Ovary (tissue), 9 donors: Measurements from ENCODE around the gene IFITM1. TPM values are rescaled to one million over a fixed set of nuclear protein-coding genes. Genes with fewer than 3 reads are reported as not detected.

Experiments
- DNase-seq, 5 donors: peaks; one replicate each; pipeline ENCODE4 v3.0.0-alpha.2; 2019 to 2020
- H3K27ac ChIP-seq, 2 donors: fragments of 200-600 bp; one replicate each; pipeline versions ENCODE4 v1.5.1 to v1.8.0; 2019 to 2022
- H3K27me3 ChIP-seq: fragments of 200-600 bp; one replicate; pipeline ENCODE4 v1.8.0; 2022
- H3K36me3 ChIP-seq: fragments of 200-600 bp; sonication (generic); one replicate; pipeline ENCODE4 v1.5.1; 2019
- H3K4me1 ChIP-seq: one replicate; pipeline ENCODE4 v1.8.1; 2013; ENCODE audit warnings: mild to moderate bottlenecking, moderate library complexity; ENCODE audit not compliant: insufficient read depth
- H3K4me3 ChIP-seq: fragments of 200-600 bp; sonication (generic); one replicate; pipeline ENCODE4 v1.5.1; 2017
- H3K9me3 ChIP-seq, 2 donors: fragments of 200-600 bp in 1 of 2; sonication (generic) in 1 of 2; one replicate each; pipeline versions ENCODE4 v1.5.1 to v1.8.1; 2013 to 2019; ENCODE audit warnings: mild to moderate bottlenecking in 1 of 2, moderate library complexity in 1 of 2
- EP300 ChIP-seq: sonication (generic); formaldehyde crosslinking; IDR thresholded peaks from one replicate; pipeline ENCODE4 v1.6.1; 2017; ENCODE audit warnings: antibody characterized with exemption
- POLR2A ChIP-seq: fragments of 450-650 bp; IDR thresholded peaks from one replicate; pipeline ENCODE4 v1.6.1; 2017; ENCODE audit warnings: antibody characterized with exemption, mild to moderate bottlenecking, moderate library complexity
- WGBS, 3 donors: extraction: QIAGEN DNeasy Blood & Tissue Kit in 1 of 3; methylation state at CpG; one replicate each; pipeline versions ENCODE4 v1.1.5 to v1.1.7; 2013 to 2017; 5-methylcytosine and 5-hydroxymethylcytosine counted together
- intact Hi-C, 4 donors: fragments of 100-400 bp; cut with DNase I; formaldehyde crosslinking; loops; one replicate each; pipeline versions ENCODE4 v1.11.0 to v1.15.1; 2022 to 2023
- polyA plus RNA-seq, 2 donors: library from polyadenylated mRNA; stranded (reverse); fragments of 200-250 nt in 1 of 2; fragments of 350-450 nt in 1 of 2; fragmentation: Illumina TruSeq in 1 of 2; extraction: RNeasy Lipid Tissue Mini Kit (QIAGEN cat#74804) in 1 of 2; gene quantifications; one replicate each; pipeline ENCODE4 v1.2.3, GENCODE V29; 2013 to 2014
- total RNA-seq, 7 donors: library from RNA; depleted of rRNA in 2 of 7; stranded (reverse); fragments of >200 nt in 2 of 7; fragmentation: NEBNext Ultra II Directional in 3 of 7; extraction: Animal tissue kit (Norgen Biotek cat#: 25700) in 3 of 7; gene quantifications; one replicate each; pipeline versions ENCODE4 v1.1.0 to v1.2.4, GENCODE V29; 2016 to 2023
- TF ChIP-seq, protein P1 (sequence below), 3 donors: fragments of 450-650 bp in 2 of 3; fragments of 200-600 bp in 1 of 3; IDR thresholded peaks; one replicate each; pipeline versions ENCODE4 v1.5.1 to v1.8.0; 2016 to 2022; ENCODE audit warnings: antibody characterized with exemption in 3 of 3, mild to moderate bottlenecking in 1 of 3
- donor health status: DM: no; HTN: no; CAD: no; lungs with moderate emphysema.
- donor health status: DM: no; HTN: no; CAD: no.
- donor health status: Bipolar disorder and iron deficiency.
- donor health status: DM: yes; HTN: yes; CAD: no.
- donor health status: DM: no; HTN: no; CAD: no.
- donor health status: DM: yes; HTN: yes; CAD: no.

The IFITM1 gene
- total and polyA plus RNA-seq, 9 donors = 211 to 760 (median 496) TPM

DNA sequence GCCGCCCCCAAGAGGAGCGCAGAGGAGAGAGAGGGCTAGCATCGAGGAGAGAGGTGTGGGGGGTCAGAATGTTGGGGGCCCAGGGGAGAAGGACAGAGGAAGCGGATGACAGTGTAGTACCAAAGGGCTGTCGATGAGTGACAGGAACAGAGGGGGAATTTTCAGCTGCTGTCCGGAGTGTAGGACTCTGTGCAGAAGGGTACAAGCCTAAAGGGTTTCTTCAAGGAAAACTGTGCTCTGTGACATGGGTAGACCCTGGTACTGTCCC is 41.0 kb upstream of the IFITM1 start:
- Histone ChIP-seq H3K27ac (no peak overlapping the region), H3K36me3 (no peaks in the 10 kb centered on the region), H3K4me3 (no peak overlapping the region), H3K9me3 (no peaks in the 10 kb centered on the region), H3K4me1 (no peaks in the 10 kb centered on the region), H3K27me3 (no peaks in the 10 kb centered on the region)
- no peak for DNase-seq
- WGBS, 3 donors = 78 to 87% (median 86%) methylated on average over 6 of the region's 6 CpGs
- TF ChIP-seq EP300 = no peak
- TF ChIP-seq, protein P1, sequence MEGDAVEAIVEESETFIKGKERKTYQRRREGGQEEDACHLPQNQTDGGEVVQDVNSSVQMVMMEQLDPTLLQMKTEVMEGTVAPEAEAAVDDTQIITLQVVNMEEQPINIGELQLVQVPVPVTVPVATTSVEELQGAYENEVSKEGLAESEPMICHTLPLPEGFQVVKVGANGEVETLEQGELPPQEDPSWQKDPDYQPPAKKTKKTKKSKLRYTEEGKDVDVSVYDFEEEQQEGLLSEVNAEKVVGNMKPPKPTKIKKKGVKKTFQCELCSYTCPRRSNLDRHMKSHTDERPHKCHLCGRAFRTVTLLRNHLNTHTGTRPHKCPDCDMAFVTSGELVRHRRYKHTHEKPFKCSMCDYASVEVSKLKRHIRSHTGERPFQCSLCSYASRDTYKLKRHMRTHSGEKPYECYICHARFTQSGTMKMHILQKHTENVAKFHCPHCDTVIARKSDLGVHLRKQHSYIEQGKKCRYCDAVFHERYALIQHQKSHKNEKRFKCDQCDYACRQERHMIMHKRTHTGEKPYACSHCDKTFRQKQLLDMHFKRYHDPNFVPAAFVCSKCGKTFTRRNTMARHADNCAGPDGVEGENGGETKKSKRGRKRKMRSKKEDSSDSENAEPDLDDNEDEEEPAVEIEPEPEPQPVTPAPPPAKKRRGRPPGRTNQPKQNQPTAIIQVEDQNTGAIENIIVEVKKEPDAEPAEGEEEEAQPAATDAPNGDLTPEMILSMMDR (IDR thresholded peaks at IDR 0.05) = no peak
- TF ChIP-seq POLR2A = no peak
- intact Hi-C loops = no loop called here

GRCh38 chr11:276219-276618 is 37.6 kb upstream of the IFITM1 start:
- Histone ChIP-seq H3K36me3 (no peaks in the 10 kb centered on the region), H3K4me3 (no peak overlapping the region), H3K9me3 (no peaks in the 10 kb centered on the region), H3K27ac (no peak overlapping the region), H3K27me3 (peaks cover 5% of the 10 kb centered on the region), H3K4me1 (peaks cover 3% of the 10 kb centered on the region)
- intact Hi-C loops = no loop called here
- TF ChIP-seq, protein P1 (IDR thresholded peaks at IDR 0.05) = no peak
- TF ChIP-seq POLR2A (no peak), EP300 (no peak)
- no peak for DNase-seq

GRCh38 chr11:278001-278951 is 35.6 kb upstream of the IFITM1 start, which contains the start of gene NLRP6:
Gene NLRP6 (plus strand): TSS chr11:278407. CDS start chr11:278570, 163 bp downstream.
- H3K4me3 ChIP-seq = no peak within 1 kb of the TSS

GRCh38 chr11:279040-279965 is 34.5 kb upstream of the IFITM1 start:
- no peaks in the 10 kb centered on the region for H3K36me3 ChIP-seq
- WGBS, 3 donors = 8 to 16% (median 9%) methylated on average over 53 to 97 of the region's 97 CpGs
- peaks cover 5% of the 10 kb centered on the region for H3K27me3 ChIP-seq
- peak in 1 of 5 donors; percentile 35 for DNase-seq
- H3K4me1 ChIP-seq = peaks cover 3% of the 10 kb centered on the region
- no peak overlapping the region for H3K4me3 ChIP-seq
- no peak overlapping the region for H3K27ac ChIP-seq
- TF ChIP-seq POLR2A (no peak), EP300 (no peak)
- TF ChIP-seq, protein P1 (IDR thresholded peaks at IDR 0.05) = no peak
- intact Hi-C loops = no loop called here
- no peaks in the 10 kb centered on the region for H3K9me3 ChIP-seq

More at GRCh38 chr11:278001-278951, 35.6 kb upstream of the IFITM1 start, which contains the start of gene NLRP6:
- Histone ChIP-seq H3K27me3 (peaks cover 5% of the 10 kb centered on the region), H3K27ac (no peak within 1 kb of the TSS), H3K9me3 (no peaks in the 10 kb centered on the region), H3K4me1 (peaks cover 3% of the 10 kb centered on the region), H3K36me3 (no peaks in the 10 kb centered on the region)
- TF ChIP-seq, protein P1 (IDR thresholded peaks at IDR 0.05) = no peak
- TF ChIP-seq EP300 (no peak), POLR2A (no peak)
- 71 to 73% (median 72%) methylated on average over 21 of the region's 21 CpGs for WGBS, 3 donors
- DNase-seq = peak in 1 of 5 donors; percentile 29
- intact Hi-C loops = no loop called here
